HEK293 (cell line): Measurements from ENCODE around the gene AFF3.

Experiments used
- CTCF ChIA-PET: fragments of 350-600 bp; formaldehyde crosslinking; extraction: SDS; loops from one replicate; lab custom pipeline; 2021; ENCODE audit warnings: antibody characterized with exemption; lab: Yijun Ruan, JAX
- POLR2A ChIA-PET: fragments of 300-600 bp; formaldehyde crosslinking; extraction: SDS; loops from one replicate; lab custom pipeline; 2020; ENCODE audit warnings: antibody characterized with exemption, inconsistent platforms; lab: Yijun Ruan, JAX
- H3K27ac ChIP-seq: fragments of 200-500 bp; sonication (Bioruptor generic); 2 replicates; pipeline ENCODE4 v1.5.1; 2014; ENCODE audit warnings: low read depth, low read length, control low read depth, inconsistent platforms; ENCODE audit errors: extremely low read depth
- H3K36me3 ChIP-seq, 2 experiments: fragments of 200-500 bp in 1 of 2; sonication (Bioruptor generic) in 1 of 2; 1 replicate in 1 of 2; 2 replicates in 1 of 2; pipeline ENCODE4 v1.5.1; 2014 to 2017; ENCODE audit warnings: inconsistent platforms in 2 of 2, low read length in 2 of 2; ENCODE audit not compliant: control insufficient read depth in 2 of 2, insufficient read depth in 1 of 2
- H3K4me1 ChIP-seq: fragments of 200-500 bp; sonication (Bioruptor generic); 2 replicates; pipeline ENCODE4 v1.5.1; 2014; ENCODE audit warnings: mild to moderate bottlenecking, low read length, inconsistent platforms; ENCODE audit not compliant: control insufficient read depth, insufficient read depth
- H3K4me3 ChIP-seq: 2 replicates; pipeline ENCODE4 v1.5.1; 2011; ENCODE audit warnings: low read depth, mild to moderate bottlenecking, control low read depth, low read length, moderate library complexity
- H3K9me3 ChIP-seq: fragments of 200-500 bp; sonication (Bioruptor generic); 2 replicates; pipeline ENCODE4 v1.5.1; 2014; ENCODE audit warnings: low read depth, low read length, inconsistent platforms; ENCODE audit not compliant: control insufficient read depth, insufficient read depth
- GLIS1 ChIP-seq: fragments of 450-650 bp; formaldehyde crosslinking; IDR thresholded peaks from 2 replicates; pipeline ENCODE4 v1.5.1; 2016; ENCODE audit warnings: missing biosample characterization, missing genetic modification characterization
- KLF8 ChIP-seq: fragments of 450-650 bp; formaldehyde crosslinking; IDR thresholded peaks from 2 replicates; pipeline ENCODE4 v1.5.1; 2016; ENCODE audit warnings: missing biosample characterization, missing genetic modification characterization
- MYNN ChIP-seq: fragments of 450-650 bp; formaldehyde crosslinking; IDR thresholded peaks from 2 replicates; pipeline ENCODE4 v1.5.1; 2016; ENCODE audit warnings: missing biosample characterization, missing genetic modification characterization, borderline replicate concordance
- SCRT2 ChIP-seq: fragments of 450-650 bp; formaldehyde crosslinking; IDR thresholded peaks from 2 replicates; pipeline ENCODE4 v1.5.1; 2016; ENCODE audit warnings: missing biosample characterization, missing genetic modification characterization
- ZFP41 ChIP-seq: fragments of 450-650 bp; formaldehyde crosslinking; IDR thresholded peaks from 2 replicates; pipeline ENCODE4 v1.5.1; 2016; ENCODE audit warnings: missing biosample characterization, missing genetic modification characterization, borderline replicate concordance
- ZFP69B ChIP-seq: fragments of 450-650 bp; formaldehyde crosslinking; IDR thresholded peaks from 2 replicates; pipeline ENCODE4 v1.5.1; 2016; ENCODE audit warnings: missing biosample characterization, missing genetic modification characterization
- ZNF121 ChIP-seq: fragments of 450-650 bp; formaldehyde crosslinking; IDR thresholded peaks from 2 replicates; pipeline ENCODE4 v1.5.1; 2016; ENCODE audit warnings: missing biosample characterization, missing genetic modification characterization
- ZNF16 ChIP-seq: fragments of 450-650 bp; formaldehyde crosslinking; IDR thresholded peaks from 2 replicates; pipeline ENCODE4 v1.5.1; 2016; ENCODE audit warnings: low read depth, missing biosample characterization, missing genetic modification characterization
- ZNF174 ChIP-seq: fragments of 450-650 bp; formaldehyde crosslinking; IDR thresholded peaks from 2 replicates; pipeline ENCODE4 v1.5.0; 2017; ENCODE audit warnings: missing biosample characterization, mild to moderate bottlenecking, missing genetic modification characterization
- ZNF211 ChIP-seq: fragments of 450-650 bp; formaldehyde crosslinking; IDR thresholded peaks from 2 replicates; pipeline ENCODE4 v1.5.1; 2016; ENCODE audit warnings: low read depth, missing biosample characterization, missing genetic modification characterization
- ZNF23 ChIP-seq: fragments of 450-650 bp; formaldehyde crosslinking; IDR thresholded peaks from 2 replicates; pipeline ENCODE4 v1.5.1; 2016; ENCODE audit warnings: missing biosample characterization, missing genetic modification characterization, borderline replicate concordance
- ZNF274 ChIP-seq, 2 experiments: fragments of 200-500 bp in 1 of 2; fragments of 450-650 bp in 1 of 2; sonication (Bioruptor generic) in 1 of 2; formaldehyde crosslinking in 1 of 2; IDR thresholded peaks; 2 replicates each; pipeline versions ENCODE4 v1.5.1 to v1.6.1; 2014 to 2016; ENCODE audit warnings: borderline replicate concordance in 1 of 2, inconsistent platforms in 1 of 2, low read length in 1 of 2, missing biosample characterization in 1 of 2, missing genetic modification characterization in 1 of 2
- ZNF48 ChIP-seq: fragments of 450-650 bp; formaldehyde crosslinking; IDR thresholded peaks from 2 replicates; pipeline ENCODE4 v1.5.1; 2016; ENCODE audit warnings: missing biosample characterization, missing genetic modification characterization
- ZNF548 ChIP-seq: fragments of 450-650 bp; formaldehyde crosslinking; IDR thresholded peaks from 2 replicates; pipeline ENCODE4 v1.5.1; 2016; ENCODE audit warnings: missing biosample characterization, missing genetic modification characterization
- ZNF558 ChIP-seq: fragments of 450-650 bp; formaldehyde crosslinking; IDR thresholded peaks from 2 replicates; pipeline ENCODE4 v1.5.1; 2016; ENCODE audit warnings: missing biosample characterization, missing genetic modification characterization
- ZNF585B ChIP-seq: fragments of 450-650 bp; formaldehyde crosslinking; IDR thresholded peaks from 2 replicates; pipeline ENCODE4 v1.5.1; 2016; ENCODE audit warnings: missing biosample characterization, missing genetic modification characterization
- ZNF610 ChIP-seq: fragments of 450-650 bp; formaldehyde crosslinking; IDR thresholded peaks from 2 replicates; pipeline ENCODE4 v1.5.1; 2016; ENCODE audit warnings: missing biosample characterization, missing genetic modification characterization, borderline replicate concordance
- ZNF792 ChIP-seq: fragments of 450-650 bp; formaldehyde crosslinking; IDR thresholded peaks from 2 replicates; pipeline ENCODE4 v1.5.1; 2016; ENCODE audit warnings: missing biosample characterization, missing genetic modification characterization
- ZNF830 ChIP-seq: fragments of 450-650 bp; IDR thresholded peaks from 2 replicates; pipeline ENCODE4 v1.5.0; 2018; ENCODE audit warnings: missing biosample characterization, missing genetic modification characterization, low read depth, mild to moderate bottlenecking, moderate library complexity
- ZNF837 ChIP-seq: fragments of 450-650 bp; formaldehyde crosslinking; IDR thresholded peaks from 2 replicates; pipeline ENCODE4 v1.5.1; 2016; ENCODE audit warnings: missing biosample characterization, missing genetic modification characterization
- ZSCAN30 ChIP-seq: fragments of 450-650 bp; IDR thresholded peaks from 2 replicates; pipeline ENCODE4 v1.5.1; 2018; ENCODE audit warnings: missing biosample characterization, mild to moderate bottlenecking, missing genetic modification characterization, moderate library complexity
- ZXDB ChIP-seq: fragments of 450-650 bp; formaldehyde crosslinking; IDR thresholded peaks from 2 replicates; pipeline ENCODE4 v1.5.1; 2016; ENCODE audit warnings: missing biosample characterization, missing genetic modification characterization
- TF ChIP-seq, protein P1 (sequence below): fragments of 450-650 bp; formaldehyde crosslinking; IDR thresholded peaks from 2 replicates; pipeline ENCODE4 v1.5.1; 2016; ENCODE audit warnings: missing biosample characterization, missing genetic modification characterization
- TF ChIP-seq, protein P2 (sequence below): fragments of 450-650 bp; formaldehyde crosslinking; IDR thresholded peaks from 2 replicates; pipeline ENCODE4 v1.5.1; 2016; ENCODE audit warnings: missing biosample characterization, missing genetic modification characterization, low read depth
- TF ChIP-seq, protein P3 (sequence below): fragments of 450-650 bp; formaldehyde crosslinking; IDR thresholded peaks from 2 replicates; pipeline ENCODE4 v1.5.1; 2016; ENCODE audit warnings: missing biosample characterization, missing genetic modification characterization, borderline replicate concordance
- TF ChIP-seq, protein P4 (sequence below): fragments of 450-650 bp; formaldehyde crosslinking; IDR thresholded peaks from 2 replicates; pipeline ENCODE4 v1.5.1; 2016; ENCODE audit warnings: missing biosample characterization, missing genetic modification characterization

AFF3 gene

DNA sequence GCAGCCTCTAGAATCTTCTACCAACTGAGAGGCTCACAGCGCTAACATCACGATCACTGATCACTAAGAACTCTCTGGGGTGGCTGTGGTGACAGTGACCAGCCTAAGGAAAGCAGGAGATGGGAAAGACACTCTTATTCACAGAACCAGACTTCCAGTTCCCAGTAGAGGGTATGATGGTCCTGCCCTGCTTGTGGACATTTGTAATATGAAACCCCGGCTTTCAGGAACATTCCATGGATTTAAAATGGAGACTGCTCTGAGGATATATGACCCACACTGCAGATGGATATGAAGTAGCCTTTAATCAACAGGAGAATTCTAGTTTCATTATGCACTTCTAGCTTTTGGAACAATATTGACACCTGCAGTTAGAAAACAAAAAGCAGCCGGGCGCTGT lies 131.8 kb downstream of the AFF3 start (continued):
- TF ChIP-seq, protein P1, sequence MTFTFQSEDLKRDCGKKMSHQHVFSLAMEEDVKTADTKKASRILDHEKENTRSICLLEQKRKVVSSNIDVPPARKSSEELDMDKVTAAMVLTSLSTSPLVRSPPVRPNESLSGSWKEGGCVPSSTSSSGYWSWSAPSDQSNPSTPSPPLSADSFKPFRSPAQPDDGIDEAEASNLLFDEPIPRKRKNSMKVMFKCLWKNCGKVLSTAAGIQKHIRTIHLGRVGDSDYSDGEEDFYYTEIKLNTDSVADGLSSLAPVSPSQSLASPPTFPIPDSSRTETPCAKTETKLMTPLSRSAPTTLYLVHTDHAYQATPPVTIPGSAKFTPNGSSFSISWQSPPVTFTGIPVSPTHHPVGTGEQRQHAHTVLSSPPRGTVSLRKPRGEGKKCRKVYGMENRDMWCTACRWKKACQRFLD (tag by site-specific recombination): no peak
- TF ChIP-seq ZNF830 (tag by site-specific recombination) (no peak), ZNF121 (tag by site-specific recombination) (no peak), ZNF585B (no peak), ZNF837 (no peak), ZNF48 (tag by site-specific recombination) (no peak), ZNF174 (tag by site-specific recombination) (no peak)
- TF ChIP-seq, protein P2, sequence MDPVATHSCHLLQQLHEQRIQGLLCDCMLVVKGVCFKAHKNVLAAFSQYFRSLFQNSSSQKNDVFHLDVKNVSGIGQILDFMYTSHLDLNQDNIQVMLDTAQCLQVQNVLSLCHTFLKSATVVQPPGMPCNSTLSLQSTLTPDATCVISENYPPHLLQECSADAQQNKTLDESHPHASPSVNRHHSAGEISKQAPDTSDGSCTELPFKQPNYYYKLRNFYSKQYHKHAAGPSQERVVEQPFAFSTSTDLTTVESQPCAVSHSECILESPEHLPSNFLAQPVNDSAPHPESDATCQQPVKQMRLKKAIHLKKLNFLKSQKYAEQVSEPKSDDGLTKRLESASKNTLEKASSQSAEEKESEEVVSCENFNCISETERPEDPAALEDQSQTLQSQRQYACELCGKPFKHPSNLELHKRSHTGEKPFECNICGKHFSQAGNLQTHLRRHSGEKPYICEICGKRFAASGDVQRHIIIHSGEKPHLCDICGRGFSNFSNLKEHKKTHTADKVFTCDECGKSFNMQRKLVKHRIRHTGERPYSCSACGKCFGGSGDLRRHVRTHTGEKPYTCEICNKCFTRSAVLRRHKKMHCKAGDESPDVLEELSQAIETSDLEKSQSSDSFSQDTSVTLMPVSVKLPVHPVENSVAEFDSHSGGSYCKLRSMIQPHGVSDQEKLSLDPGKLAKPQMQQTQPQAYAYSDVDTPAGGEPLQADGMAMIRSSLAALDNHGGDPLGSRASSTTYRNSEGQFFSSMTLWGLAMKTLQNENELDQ (tag by site-specific recombination): no peak

DNA sequence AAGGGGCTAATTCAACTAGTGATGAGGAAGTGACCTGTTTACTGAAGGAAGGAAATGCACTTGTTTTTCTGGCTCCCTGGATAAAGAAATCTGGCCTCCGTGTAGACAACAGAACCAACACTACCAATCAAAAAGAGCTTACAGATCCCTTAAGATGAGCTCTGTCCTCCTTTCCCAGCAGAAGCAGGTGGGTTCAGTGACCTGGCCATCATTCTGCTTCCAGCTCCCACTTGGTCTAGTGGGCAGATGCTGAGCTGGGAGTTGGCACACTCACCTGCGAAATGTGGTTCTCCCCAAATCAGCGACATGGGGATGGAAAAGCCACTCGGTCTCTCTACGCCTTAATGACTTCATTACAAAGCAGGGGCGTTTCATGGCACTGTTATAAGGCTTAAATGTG lies 132.6 kb downstream of the AFF3 start:
- ChIA-PET CTCF (interaction anchor here (0.6 kb wide), 1 partner anchor 16 kb away, joined by 4 read pairs; no protein-coding TSS in a partner anchor), POLR2A (interaction anchor here (0.6 kb wide), 1 partner anchor 36 kb away, joined by 4 read pairs; no protein-coding TSS in a partner anchor)
- Histone ChIP-seq H3K4me1 (no peaks in the 10 kb centered on the region), H3K36me3 (no peaks in the 10 kb centered on the region), H3K27ac (no peak overlapping the region), H3K4me3 (no peak overlapping the region), H3K9me3 (no peaks in the 10 kb centered on the region)
- TF ChIP-seq ZSCAN30 (tag by site-specific recombination) (no peak), ZNF211 (tag by site-specific recombination) (no peak), ZNF558 (tag by site-specific recombination) (no peak), MYNN (no peak), ZNF548 (tag by site-specific recombination) (no peak), ZNF610 (tag by site-specific recombination) (no peak), ZNF792 (no peak), ZFP41 (no peak), SCRT2 (tag by site-specific recombination) (no peak), ZNF23 (tag by site-specific recombination) (no peak), GLIS1 (no peak), ZXDB (tag by site-specific recombination) (no peak), KLF8 (no peak), ZNF274 (IDR thresholded peaks at IDR 0.05; ENCODE audit: low read length) (no peak), ZNF274 (tag by site-specific recombination; IDR thresholded peaks at IDR 0.05; ENCODE audit: borderline replicate concordance) (no peak), ZNF16 (tag by site-specific recombination) (no peak), ZFP69B (tag by site-specific recombination) (no peak)
- TF ChIP-seq, protein P3, sequence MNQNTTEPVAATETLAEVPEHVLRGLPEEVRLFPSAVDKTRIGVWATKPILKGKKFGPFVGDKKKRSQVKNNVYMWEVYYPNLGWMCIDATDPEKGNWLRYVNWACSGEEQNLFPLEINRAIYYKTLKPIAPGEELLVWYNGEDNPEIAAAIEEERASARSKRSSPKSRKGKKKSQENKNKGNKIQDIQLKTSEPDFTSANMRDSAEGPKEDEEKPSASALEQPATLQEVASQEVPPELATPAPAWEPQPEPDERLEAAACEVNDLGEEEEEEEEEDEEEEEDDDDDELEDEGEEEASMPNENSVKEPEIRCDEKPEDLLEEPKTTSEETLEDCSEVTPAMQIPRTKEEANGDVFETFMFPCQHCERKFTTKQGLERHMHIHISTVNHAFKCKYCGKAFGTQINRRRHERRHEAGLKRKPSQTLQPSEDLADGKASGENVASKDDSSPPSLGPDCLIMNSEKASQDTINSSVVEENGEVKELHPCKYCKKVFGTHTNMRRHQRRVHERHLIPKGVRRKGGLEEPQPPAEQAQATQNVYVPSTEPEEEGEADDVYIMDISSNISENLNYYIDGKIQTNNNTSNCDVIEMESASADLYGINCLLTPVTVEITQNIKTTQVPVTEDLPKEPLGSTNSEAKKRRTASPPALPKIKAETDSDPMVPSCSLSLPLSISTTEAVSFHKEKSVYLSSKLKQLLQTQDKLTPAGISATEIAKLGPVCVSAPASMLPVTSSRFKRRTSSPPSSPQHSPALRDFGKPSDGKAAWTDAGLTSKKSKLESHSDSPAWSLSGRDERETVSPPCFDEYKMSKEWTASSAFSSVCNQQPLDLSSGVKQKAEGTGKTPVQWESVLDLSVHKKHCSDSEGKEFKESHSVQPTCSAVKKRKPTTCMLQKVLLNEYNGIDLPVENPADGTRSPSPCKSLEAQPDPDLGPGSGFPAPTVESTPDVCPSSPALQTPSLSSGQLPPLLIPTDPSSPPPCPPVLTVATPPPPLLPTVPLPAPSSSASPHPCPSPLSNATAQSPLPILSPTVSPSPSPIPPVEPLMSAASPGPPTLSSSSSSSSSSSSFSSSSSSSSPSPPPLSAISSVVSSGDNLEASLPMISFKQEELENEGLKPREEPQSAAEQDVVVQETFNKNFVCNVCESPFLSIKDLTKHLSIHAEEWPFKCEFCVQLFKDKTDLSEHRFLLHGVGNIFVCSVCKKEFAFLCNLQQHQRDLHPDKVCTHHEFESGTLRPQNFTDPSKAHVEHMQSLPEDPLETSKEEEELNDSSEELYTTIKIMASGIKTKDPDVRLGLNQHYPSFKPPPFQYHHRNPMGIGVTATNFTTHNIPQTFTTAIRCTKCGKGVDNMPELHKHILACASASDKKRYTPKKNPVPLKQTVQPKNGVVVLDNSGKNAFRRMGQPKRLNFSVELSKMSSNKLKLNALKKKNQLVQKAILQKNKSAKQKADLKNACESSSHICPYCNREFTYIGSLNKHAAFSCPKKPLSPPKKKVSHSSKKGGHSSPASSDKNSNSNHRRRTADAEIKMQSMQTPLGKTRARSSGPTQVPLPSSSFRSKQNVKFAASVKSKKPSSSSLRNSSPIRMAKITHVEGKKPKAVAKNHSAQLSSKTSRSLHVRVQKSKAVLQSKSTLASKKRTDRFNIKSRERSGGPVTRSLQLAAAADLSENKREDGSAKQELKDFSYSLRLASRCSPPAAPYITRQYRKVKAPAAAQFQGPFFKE (tag by site-specific recombination): no peak
- TF ChIP-seq, protein P4, sequence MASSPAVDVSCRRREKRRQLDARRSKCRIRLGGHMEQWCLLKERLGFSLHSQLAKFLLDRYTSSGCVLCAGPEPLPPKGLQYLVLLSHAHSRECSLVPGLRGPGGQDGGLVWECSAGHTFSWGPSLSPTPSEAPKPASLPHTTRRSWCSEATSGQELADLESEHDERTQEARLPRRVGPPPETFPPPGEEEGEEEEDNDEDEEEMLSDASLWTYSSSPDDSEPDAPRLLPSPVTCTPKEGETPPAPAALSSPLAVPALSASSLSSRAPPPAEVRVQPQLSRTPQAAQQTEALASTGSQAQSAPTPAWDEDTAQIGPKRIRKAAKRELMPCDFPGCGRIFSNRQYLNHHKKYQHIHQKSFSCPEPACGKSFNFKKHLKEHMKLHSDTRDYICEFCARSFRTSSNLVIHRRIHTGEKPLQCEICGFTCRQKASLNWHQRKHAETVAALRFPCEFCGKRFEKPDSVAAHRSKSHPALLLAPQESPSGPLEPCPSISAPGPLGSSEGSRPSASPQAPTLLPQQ (tag by site-specific recombination): no peak
